HCEC 1CT (cell line): ENCODE measurements around the gene BIRC7.

Experiments
- DNase-seq: peaks from one replicate; pipeline ENCODE4 v3.0.0-alpha.2; 2017

The BIRC7 gene

DNA sequence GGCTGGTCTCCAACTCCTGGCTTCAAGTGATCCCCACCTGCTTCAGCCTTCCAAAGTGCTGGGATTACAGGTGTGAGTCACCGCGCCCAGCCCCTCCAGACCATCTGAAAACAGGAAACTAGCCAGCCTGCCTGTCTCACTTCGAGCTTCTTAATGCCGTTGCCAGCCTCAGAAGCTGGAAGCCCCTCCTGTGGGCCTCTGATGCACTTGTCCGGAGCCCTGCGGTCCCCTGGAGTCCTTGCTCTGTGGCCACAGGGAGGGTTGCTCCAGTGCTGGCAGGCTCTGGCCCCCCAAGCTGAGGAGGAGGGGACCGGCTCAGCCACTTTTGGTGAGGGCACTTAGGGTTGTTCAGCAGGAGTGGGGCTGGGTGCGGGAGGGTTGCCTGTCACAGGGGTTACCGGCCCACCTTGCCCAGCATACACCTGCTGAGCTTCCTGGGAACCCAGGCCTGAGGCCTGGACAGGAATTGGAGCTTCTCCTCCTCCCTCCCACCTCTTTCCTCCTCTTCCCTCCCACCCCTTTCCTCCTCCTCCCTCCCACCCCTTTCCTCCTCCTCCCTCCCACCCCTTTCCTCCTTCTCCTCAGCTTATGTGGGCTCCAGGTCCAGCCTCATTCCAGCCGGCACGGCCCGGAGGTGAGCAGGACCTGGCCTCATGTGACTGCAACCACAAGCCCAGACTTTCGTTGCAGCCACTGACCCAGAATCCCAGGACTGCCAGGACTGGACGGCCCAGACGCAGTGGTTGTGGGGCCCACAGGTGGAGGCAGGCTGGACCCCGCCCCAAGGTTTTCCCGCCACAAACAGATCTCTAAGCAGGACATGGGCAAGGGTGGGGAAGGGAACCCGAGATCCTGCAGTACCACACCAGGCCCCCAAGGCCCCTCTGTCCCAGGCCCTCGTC, 9.4 kb upstream of the BIRC7 start:
- DNase-seq = no peak

DNA sequence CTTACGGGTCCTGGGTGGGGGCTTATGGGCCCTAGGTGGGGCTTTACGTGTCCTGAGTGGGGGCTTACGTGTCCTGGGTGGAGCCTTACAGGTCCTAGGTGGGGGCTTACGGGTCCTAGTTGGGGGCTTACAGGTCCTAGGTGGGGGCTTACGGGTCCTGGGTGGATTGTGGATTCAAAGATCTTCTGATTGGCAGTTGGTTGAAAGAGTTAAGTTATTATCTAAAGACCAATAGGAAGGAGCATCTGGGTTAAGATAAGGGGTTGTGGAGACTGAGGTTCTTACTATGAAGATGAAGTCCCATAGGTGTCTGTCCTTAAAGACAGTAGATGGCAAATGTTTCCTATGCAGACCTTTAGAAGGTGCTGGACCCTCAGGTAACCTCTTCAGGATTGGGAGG, 8.4 kb upstream of the BIRC7 start:
- no peak for DNase-seq

DNA sequence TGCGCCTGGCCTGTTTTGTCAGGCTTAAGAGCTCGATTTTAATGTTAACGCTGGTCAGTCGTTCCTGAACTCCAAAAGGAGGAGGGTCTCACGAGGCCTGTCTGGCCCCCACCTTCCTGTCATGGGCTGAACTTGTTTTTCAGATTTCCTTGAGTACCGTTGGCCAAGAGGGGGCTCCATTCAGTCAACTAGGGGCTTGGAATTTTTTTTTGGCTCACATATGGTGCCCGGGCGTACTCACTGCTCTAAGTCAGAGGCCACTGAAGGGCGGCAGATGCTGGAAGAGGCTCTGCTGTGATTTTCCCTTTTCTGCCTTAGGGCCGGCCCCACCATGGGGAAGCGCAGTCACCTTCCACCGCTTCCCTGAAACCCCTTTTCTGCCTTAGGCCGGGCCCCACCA, 6.9 kb upstream of the BIRC7 start:
- DNase-seq = no peak

DNA sequence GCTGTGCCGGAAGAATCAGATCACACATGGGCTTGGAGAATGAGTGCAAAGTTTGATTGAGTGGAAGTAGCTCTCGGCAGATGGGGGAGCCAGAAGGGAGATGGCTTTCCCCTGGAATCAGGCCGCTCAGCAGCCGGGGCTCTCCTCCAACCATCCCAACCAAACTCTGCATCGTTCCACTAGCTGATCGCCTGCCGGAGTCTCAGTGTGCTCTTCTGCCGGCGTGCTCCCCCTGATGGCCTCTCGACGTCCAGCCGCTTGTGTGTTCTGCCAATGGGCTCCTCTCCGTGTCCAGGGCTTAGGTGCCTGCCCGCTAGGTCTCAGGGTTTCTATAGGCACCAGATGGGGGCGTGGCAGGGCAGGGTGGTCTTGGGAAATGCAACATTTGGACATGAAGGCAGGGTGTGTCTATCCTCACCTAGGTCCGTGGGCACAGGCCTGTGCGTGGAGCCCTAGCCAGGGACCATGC, 4.9 kb upstream of the BIRC7 start:
- peak; percentile 75 for DNase-seq

DNA sequence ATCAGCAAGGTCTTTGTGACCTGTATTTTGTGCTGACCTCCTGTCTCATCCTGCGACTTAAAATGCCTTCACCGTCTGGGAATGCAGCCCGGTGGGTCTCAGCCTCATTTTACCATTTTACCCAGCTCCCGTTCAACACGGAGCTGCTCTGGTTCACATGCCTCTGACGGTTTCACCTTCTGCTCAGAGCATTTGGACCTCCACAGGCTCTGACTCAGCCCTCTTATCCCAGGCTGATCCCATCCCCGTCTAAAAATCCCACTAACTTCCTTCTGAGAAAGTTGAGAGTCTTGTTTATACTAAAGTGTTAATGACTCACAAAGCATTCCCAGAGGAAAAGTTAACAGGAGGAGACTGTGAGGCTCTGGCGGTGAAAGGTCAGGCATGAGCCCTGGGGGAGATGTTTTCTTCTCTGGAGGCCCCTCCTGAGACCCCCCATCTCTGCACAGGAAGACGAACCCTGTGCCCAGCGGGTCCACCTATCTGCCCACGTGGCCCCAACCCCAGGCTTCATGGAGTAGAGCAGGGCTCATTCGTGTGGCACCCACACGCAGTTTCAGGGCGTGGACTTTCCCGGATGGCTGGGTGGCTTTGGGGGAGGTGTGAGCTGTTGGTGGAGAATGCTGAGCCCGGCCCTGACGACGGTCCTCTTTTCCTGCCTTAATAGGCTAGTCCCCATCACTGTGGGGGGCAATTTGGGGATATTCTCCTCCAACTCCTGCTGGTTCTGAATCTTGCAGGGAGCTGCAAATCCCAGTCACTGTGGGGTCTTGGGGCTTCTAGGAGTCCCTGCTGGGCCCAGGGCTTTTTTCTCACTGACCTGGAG, 3.3 kb upstream of the BIRC7 start:
- DNase-seq = peak; percentile 94

DNA sequence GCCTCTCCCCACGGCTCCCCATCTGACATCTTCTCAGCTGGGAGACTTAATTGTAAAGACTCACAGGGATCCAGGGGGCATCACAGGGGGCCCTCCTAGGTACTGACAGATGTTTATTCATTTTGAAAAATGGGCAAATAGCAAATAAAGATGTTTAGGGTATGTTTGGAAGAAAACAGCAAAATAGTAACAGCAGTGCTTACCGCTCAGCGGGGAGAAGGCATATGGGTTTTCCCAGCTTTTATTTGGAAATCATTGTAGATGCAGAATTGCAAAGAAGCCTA, 2.7 kb upstream of the BIRC7 start:
- DNase-seq = no peak

DNA sequence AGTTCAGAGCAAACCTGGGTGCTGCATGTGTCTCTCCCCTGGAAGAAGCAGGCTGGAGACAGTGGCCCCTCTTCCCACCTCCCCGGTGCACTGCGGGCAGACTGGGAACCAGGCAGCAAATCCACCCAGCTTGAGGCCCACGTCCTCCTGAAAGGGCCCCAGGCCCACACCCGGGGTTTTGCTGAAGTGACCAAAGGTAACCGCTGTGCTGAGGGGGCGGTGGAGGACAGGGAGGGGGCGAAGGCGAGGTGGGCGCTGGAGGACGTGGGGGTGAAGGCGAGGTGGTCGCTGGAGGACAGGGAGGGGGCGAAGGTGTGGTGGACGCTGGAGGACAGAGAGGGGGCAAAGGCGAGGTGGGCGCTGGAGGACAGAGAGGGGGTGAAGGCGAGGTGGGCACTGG, 1.8 kb upstream of the BIRC7 start:
- no peak for DNase-seq

DNA sequence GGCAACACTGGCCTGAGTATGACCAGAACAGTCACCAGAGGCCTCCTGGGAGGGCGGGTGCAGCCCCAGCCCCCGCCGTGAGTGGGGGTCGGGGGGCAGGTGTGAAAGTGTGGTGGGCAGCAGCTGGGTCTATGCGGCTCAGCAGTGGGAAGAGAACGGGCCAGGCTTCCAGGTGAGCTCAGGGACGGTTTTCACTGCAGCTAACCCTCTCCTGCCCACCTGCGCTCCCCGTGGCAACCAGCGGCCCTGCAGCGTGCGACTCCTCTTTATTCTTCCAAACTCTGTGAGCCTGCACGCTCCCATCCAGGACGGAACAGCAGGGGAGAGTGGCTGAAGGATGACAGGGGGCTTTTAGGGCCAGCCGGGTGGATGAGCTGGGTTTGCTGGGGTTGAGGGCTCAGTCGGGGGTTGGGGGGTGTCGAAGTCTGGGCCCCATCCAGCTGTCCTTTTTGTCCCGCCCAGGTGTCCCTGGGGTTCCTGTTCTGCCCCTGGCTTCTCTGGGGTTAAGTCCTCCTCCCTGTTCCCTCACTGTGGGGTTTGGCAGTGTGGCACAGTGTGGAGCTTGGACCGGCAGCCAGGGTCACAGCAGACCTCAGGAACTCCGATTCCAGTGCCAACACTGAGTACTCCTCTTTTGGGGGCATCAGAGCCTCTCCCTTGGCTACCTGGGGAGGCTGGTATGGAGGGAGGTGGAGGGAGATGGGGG, 859 bp upstream of the BIRC7 start:
- DNase-seq = no peak

DNA sequence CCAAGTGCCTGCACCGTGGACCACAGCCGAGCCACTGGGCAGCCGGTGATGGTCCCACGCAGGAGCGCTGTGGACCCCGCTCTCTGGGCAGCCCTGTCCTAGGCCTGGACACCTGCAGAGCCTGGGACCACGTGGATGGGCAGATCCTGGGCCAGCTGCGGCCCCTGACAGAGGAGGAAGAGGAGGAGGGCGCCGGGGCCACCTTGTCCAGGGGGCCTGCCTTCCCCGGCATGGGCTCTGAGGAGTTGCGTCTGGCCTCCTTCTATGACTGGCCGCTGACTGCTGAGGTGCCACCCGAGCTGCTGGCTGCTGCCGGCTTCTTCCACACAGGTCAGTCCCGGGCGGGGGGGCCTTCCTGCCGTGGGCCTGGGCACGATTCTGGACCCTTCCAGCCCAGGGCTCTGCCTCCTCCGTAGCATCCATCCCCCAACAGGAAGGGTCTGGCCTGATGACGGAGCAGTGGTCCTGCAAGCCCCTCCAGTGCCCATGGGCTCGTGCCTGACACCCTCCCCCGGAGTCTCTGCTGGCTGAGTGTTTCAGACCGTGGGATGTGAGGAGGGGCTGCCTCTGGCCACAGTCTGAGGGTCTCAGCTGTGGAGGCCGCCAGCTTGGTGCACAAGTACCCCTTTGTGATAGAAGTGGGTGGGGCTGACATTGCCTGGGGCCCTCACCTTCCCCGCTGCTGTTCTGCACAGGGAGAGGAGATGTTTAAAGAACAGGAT, 572 bp downstream of the BIRC7 start:
- DNase-seq = no peak

DNA sequence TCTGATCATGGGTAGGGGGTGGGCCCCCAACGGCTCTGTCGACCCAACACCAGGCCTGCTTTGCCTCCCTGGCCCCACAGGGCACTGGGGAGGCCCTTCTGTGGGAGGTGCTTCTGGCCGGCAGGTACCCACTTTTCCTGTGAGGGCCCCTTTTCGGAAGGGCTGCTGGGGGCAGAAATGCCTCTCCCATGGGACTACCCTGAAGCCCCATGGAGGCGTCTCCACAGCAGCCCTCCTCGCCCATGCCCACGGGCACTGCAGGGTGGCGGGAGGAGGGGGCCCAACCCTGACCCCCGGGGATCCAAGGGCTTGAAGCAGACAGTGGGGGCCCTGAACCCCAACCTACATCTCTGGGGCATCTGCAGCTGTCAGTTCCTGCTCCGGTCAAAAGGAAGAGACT, 2.3 kb downstream of the BIRC7 start:
- no peak for DNase-seq

DNA sequence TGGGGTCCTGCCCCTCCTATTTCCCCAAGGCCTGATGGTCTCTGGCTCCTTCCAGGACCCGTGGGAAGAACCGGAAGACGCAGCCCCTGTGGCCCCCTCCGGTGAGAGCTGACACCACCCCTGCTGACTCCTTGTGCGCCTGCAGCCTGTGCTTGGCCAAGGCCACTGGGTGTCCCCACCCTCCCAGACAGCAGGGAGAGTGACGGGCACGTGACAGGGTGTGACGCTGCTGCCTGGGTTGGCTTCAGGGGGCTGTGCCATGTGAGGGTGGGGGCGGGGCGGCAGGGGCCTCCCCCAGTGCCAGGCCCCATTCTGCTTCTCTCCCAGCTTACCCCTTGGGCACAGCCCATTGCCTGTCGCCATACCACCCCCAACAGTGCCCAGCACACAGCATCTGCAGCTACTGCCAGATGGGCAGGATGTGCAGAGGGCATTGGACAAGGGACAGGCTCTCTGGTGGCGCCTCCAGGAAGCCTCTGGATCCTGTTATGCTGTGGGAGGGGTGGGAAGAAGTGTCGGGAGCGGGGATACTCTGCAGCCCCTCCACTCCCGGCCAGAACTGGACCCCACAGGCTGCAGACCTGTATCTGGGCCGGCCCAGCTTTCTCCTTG, 2.9 kb downstream of the BIRC7 start:
- DNase-seq = no peak

DNA sequence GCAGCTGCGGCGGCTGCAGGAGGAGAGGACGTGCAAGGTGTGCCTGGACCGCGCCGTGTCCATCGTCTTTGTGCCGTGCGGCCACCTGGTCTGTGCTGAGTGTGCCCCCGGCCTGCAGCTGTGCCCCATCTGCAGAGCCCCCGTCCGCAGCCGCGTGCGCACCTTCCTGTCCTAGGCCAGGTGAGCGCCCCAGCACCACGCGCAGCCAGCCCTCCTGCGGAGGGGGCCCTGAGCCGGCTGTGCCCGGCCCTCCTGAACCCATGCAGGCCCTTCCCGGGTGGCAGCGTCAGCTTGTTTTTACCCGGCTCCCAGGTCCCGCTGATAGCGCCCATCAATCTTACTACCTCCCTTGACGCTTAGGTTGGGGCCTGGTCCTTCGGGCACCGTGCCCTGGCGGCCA, 3.7 kb downstream of the BIRC7 start:
- no peak for DNase-seq

DNA sequence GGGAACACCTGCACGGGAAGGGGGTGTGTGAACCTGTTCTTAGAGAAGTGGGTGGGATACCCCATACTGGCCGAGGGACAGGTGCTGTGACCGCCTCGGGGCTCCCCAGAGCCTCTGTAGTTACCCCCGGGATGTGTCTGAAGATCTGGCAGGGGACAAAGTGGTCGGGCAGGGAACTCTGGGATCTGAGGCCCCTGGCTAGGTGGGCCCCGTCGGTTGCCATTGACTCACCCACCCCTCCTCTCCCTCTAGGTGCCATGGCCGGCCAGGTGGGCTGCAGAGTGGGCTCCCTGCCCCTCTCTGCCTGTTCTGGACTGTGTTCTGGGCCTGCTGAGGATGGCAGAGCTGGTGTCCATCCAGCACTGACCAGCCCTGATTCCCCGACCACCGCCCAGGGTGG, 4.3 kb downstream of the BIRC7 start:
- DNase-seq = no peak

DNA sequence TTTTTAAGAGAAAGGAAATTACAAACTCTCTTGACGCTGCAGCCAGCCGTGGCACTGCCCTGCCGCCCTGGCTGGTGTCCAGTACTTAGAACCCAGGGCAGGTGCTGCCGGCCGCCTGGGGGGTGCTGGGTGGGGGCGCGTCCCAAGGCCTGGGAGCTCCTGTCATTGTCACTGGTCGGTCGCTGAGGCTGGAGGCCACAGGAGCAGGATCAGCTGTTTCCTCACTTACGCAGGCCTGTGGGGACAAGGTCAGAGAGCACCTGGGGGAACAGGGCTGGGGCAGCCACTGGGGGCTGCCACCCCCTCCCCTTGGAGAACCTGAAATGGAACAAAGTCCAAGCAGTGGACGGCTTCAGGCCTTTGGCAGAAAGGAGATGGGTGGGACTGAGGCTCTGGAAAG, 5.6 kb downstream of the BIRC7 start:
- no peak for DNase-seq

DNA sequence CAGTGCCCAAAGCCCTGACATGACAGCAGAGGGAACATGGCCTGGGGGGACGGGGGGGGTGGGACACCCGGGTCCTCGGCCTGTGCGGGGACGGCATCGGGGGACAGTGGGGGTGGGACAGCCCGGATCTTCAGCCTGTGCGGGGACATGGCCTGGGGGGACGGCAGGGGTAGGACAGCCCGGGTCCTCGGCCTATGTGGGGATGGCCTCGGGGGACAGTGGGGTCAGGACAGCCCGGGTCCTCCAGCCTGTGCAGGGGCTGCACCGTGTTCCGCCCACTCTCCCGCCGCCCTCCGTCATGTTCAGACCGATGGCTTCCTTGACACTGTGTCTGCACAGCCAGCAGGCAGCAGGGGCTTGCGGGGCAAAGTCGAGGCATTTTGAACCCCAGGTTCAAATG, 7.0 kb downstream of the BIRC7 start:
- no peak for DNase-seq

DNA sequence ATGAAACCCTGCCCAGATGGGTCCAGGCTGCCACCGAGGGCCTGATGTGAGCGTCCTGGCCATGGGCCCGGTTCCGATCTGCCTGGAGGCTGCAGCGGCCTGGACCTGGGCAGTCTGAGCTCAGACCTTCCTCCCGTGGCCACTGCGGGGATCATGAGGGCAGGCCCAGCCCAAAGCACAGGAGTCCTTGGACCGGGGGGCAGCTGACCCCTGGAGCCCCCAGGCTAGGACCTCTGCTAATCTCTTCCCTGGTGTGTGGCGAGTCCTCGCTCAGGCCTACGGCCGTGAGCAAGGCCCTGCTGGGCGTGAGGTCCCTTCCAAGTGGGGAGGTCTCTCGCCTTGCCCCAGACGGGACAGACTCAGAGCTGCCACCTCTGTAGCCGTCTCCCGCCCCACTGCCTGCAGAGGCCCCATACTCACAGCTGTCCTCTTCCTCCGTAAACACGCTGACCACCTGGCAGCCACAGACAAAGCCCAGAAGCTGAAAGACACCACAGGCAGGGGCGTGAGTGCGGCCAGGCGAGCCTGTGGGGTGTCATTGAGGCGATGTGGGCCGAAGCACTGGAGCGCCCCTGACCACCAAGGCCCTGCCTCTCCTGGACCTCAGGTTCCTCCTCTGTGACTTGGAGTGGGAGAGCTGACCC, 8.0 kb downstream of the BIRC7 start:
- DNase-seq = no peak

DNA sequence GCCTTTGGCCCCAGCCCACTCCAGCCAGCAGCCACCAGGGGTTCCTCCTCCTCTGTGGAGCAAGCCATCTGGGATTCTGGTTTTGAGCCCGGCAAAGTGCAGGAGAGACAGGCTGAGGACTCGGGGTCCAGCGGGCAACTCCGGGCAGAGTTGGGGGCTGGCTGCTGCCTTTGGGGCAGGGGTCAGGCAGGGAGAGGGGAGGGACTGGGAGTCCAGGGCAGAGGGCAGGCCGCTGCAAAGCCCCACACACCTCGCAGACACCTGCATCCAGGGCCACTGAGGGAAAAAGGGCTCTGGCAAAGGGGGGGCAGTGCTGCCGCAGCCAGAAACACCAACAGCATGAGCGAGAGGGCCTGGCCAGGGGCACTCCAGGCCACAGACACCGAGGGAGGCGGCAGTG, 8.8 kb downstream of the BIRC7 start:
- no peak for DNase-seq

DNA sequence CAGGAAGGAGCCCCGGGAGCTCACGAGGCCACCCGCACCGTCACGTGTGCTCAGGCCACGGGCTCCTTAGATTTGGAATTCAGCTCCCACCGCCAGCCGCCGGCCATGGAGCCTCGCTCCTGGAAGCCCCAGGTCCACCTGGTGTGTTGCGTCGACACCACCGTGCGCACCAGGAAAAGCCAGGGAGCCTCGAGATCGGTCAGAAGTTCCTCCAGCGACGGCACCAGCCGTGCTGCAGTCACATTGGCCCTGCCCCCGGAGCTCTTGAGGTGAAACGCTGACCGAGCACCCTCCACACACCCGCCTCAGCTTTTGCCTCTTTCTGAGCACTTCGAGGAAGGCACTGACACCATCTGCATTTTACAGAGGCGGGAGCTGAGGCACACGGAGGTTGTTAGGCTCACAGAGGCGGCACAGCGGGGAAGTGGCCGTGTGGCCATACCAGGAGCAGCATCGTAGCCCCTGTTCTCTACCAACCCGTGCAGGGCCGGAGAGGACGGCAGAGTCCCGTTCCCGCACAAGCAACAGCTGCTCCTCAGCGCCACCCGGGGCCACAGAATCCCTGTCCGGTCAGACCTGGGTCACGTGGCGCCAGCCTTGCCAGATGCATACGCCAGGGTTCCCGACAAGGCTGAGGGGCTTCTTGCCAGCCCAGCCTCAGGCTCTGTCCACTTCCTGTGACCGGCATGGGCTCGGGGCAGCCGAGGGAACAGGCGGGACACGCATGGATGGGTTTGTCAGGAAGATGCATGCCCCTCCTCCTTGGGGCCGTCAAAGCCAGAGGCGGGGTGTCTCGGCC, 11.0 kb downstream of the BIRC7 start:
- no peak for DNase-seq

DNA sequence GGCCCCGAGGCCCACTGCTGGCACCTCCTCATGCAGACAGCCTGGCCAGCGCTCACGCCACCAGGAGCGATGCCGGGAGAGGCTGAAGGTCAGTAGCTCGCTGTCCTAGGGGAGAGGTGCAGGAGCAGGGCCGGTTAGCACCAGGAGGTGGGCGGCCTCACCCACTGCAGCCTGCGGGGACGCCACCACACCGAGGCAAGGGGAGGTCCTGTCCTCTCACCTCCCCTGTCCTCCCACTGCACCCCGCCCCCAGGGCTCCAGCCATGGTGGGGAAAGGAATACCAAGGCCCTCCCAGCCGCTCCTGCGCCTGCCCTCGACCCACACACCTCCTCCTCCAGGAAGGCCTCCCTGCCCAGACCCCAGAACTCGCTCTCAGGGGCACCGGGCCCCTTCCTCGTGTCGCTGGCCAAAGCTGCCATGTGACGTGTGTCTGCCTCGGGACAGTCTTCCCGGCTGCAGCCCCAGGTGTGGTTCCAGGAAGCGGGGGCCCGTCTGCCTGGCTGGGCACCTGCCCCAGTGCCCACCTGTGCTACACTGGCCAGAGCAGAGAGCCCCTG, 12.0 kb downstream of the BIRC7 start:
- no peak for DNase-seq

DNA sequence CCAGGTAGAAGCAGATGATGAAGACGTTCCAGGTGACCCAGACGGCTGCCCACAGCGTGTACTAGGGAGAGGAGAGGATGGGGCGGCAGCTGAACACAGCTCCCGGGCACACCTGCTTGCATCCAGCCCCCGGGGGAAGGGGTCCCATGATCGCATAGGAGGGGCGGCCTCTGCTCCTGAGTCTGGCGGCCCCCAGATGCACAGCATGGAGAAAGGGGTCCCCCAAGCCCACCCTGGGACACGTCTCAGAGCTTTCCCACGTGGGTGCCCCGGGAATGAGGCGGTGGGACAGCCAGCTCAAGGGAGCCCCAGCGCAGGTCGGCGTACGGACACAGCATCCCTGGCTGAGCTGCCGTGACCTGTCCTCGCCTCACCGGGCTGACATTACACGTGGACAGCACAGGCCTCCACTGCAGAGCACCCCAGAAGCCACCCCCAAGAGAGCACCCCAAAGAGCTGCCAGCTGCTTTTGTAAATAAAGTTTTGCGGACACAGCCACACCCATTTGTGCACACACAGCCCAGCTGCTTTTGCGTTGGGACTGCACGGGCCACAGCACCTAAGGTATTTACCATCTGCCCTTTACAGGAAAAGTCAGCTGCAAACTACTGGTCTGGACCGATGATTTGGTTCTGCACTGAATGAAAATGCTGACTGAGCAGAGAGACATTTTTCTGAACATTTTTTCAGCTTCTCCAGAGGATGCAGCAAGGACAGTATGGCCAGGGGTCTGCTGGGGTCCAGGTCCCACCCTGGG, 13.3 kb downstream of the BIRC7 start:
- DNase-seq = no peak
